MM.1S (cell line): ENCODE measurements around the gene DCLK2.

ENCODE experiments used
- DNase-seq: peaks from one replicate; pipeline ENCODE4 v3.0.0-alpha.2; 2015
- H2AFZ ChIP-seq: fragments of 300-600 bp; sonication (generic); 2 replicates; pipeline ENCODE4 v1.6.0; 2016; ENCODE audit warnings: antibody characterized with exemption, low read length
- H3F3A ChIP-seq: fragments of 300-600 bp; sonication (generic); 2 replicates; pipeline ENCODE4 v1.6.1; 2016; ENCODE audit warnings: mild to moderate bottlenecking, antibody characterized with exemption, low read length, moderate library complexity, mixed read lengths; ENCODE audit not compliant: insufficient read depth
- H3K27ac ChIP-seq: fragments of 300-600 bp; sonication (generic); 2 replicates; pipeline ENCODE4 v1.5.1; 2016; ENCODE audit warnings: mild to moderate bottlenecking, low read length
- H3K27me3 ChIP-seq: fragments of 300-600 bp; sonication (generic); replicated peaks from 2 replicates; pipeline ENCODE4 v1.6.0; 2016; ENCODE audit warnings: low read length; ENCODE audit not compliant: insufficient read depth
- H3K36me3 ChIP-seq: fragments of 300-600 bp; sonication (generic); replicated peaks from 2 replicates; pipeline ENCODE4 v1.6.1; 2016; ENCODE audit warnings: mild to moderate bottlenecking, low read length, mixed read lengths; ENCODE audit not compliant: insufficient read depth
- H3K4me1 ChIP-seq: fragments of 300-600 bp; sonication (generic); 2 replicates; pipeline ENCODE4 v1.6.1; 2016; ENCODE audit warnings: low read length, mixed read lengths
- H3K4me2 ChIP-seq: fragments of 300-600 bp; sonication (generic); 2 replicates; pipeline ENCODE4 v1.6.0; 2016; ENCODE audit warnings: low read depth, low read length
- H3K4me3 ChIP-seq: fragments of 300-600 bp; sonication (generic); 2 replicates; pipeline ENCODE4 v1.5.1; 2016; ENCODE audit warnings: low read length, mixed read lengths
- H3K79me2 ChIP-seq: fragments of 300-600 bp; sonication (generic); 2 replicates; pipeline ENCODE4 v1.6.1; 2016; ENCODE audit warnings: mixed run types, low read length, mixed read lengths
- H3K9ac ChIP-seq: fragments of 300-600 bp; sonication (generic); 2 replicates; pipeline ENCODE4 v1.6.1; 2016; ENCODE audit warnings: low read length, mixed read lengths
- H3K9me2 ChIP-seq: fragments of 300-600 bp; sonication (generic); replicated peaks from 2 replicates; pipeline ENCODE4 v1.6.1; 2016; ENCODE audit warnings: mild to moderate bottlenecking, low read length, mixed read lengths; ENCODE audit not compliant: insufficient read depth
- H3K9me3 ChIP-seq: fragments of 300-600 bp; sonication (generic); replicated peaks from 2 replicates; pipeline ENCODE4 v1.6.1; 2016; ENCODE audit warnings: mild to moderate bottlenecking, low read length, mixed read lengths; ENCODE audit not compliant: insufficient read depth
- H4K20me1 ChIP-seq: fragments of 300-600 bp; sonication (generic); 2 replicates; pipeline ENCODE4 v1.6.1; 2016; ENCODE audit warnings: mild to moderate bottlenecking, low read length, moderate library complexity, mixed read lengths; ENCODE audit not compliant: insufficient read depth
- CTCF ChIP-seq: fragments of 300-600 bp; sonication (generic); IDR thresholded peaks from 2 replicates; pipeline ENCODE4 v1.5.1; 2016; ENCODE audit warnings: antibody characterized with exemption, low read length, mixed read lengths
- EZH2 ChIP-seq: fragments of 300-600 bp; sonication (generic); optimal IDR thresholded peaks from 2 replicates; pipeline ENCODE3; 2017; ENCODE audit warnings: low read depth, mild to moderate bottlenecking, antibody characterized with exemption, low read length, mixed read lengths
- EZH2phosphoT487 ChIP-seq: fragments of 300-600 bp; sonication (generic); IDR thresholded peaks from 2 replicates; pipeline ENCODE4 v1.6.1; 2018; ENCODE audit warnings: antibody characterized with exemption, low read length

Gene DCLK2

DNA sequence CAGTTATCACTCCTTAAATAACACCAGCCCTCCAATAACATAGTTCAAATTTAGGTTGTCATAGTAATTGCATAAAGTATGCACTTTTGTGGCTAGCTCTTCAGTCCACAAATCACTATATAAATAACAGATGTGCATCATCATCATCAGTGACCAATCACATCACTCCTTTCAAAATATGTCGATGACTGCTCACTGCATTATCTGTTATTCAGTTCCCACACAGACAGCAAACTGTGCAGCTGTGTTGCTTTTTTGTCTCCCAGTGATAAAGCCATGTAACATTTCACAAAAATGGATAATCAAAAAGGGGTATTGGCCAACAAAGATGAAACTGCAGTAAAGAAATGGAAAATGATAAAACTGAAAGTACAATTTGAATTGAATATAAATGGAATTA is 205.4 kb downstream of the DCLK2 start:
- no peaks in the 10 kb centered on the region for H3K27me3 ChIP-seq
- no peaks in the 10 kb centered on the region for H3K4me1 ChIP-seq
- H3K9me2 ChIP-seq = no peaks in the 10 kb centered on the region
- no peak overlapping the region for H2AFZ ChIP-seq
- no peaks in the 10 kb centered on the region for H3K36me3 ChIP-seq
- H3K4me3 ChIP-seq = no peak overlapping the region
- no peaks in the 10 kb centered on the region for H3F3A ChIP-seq
- TF ChIP-seq CTCF = no peak
- TF ChIP-seq EZH2phosphoT487 = no peak
- no peak for TF ChIP-seq EZH2
- no peaks in the 10 kb centered on the region for H4K20me1 ChIP-seq
- H3K4me2 ChIP-seq = no peak overlapping the region
- no peak overlapping the region for H3K27ac ChIP-seq
- no peak overlapping the region for H3K9ac ChIP-seq
- H3K79me2 ChIP-seq = no peaks in the 10 kb centered on the region
- DNase-seq = no peak
- H3K9me3 ChIP-seq = no peaks in the 10 kb centered on the region

DNA sequence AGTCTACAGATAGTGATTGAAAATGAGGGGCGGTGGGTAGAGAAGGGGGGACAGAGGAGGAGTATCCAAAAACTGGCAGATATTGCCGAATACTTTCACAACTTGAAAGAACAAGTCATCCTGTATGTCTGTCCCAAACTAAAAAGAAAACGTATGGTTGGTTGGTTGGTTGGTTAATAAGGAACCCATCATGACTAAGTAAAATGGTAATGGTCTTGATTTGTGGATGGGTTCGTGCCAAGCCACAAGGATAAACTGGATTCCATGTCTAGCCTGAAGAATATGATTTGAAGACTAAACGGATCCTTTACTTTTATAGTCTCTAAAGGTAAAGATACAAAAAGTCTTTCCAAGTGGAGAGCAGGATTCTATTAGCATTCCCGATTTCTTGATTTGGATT is 208.4 kb downstream of the DCLK2 start:
- DNase-seq = no peak
- H3F3A ChIP-seq = no peaks in the 10 kb centered on the region
- H3K4me1 ChIP-seq = no peaks in the 10 kb centered on the region
- H3K27ac ChIP-seq = no peak overlapping the region
- H3K79me2 ChIP-seq = no peaks in the 10 kb centered on the region
- no peak overlapping the region for H3K9ac ChIP-seq
- no peak overlapping the region for H3K4me2 ChIP-seq
- H3K9me2 ChIP-seq = no peaks in the 10 kb centered on the region
- no peaks in the 10 kb centered on the region for H3K36me3 ChIP-seq
- H3K9me3 ChIP-seq = no peaks in the 10 kb centered on the region
- no peak overlapping the region for H2AFZ ChIP-seq
- TF ChIP-seq CTCF (no peak), EZH2 (no peak), EZH2phosphoT487 (no peak)
- H4K20me1 ChIP-seq = no peaks in the 10 kb centered on the region
- H3K4me3 ChIP-seq = no peak overlapping the region
- no peaks in the 10 kb centered on the region for H3K27me3 ChIP-seq

DNA sequence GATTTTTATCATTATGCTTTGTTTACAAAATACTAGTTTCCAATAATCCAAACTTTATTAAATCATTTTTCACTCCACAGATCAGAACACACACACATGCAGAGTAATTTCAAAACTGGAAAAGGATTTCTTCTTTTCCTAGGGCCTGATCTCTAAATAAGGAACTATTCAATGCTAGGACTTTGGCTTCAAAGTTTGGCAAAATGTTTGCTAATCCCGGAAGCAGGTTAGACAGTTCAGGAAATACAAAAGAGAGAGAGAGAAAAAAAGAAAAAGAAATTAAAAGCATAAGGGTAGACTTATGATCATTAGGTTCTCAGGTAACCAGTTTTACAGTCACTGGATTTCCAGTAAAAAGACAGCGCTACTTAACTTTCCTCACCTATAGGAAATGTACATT is 211.0 kb downstream of the DCLK2 start:
- Histone ChIP-seq H3K27me3 (no peaks in the 10 kb centered on the region), H4K20me1 (no peaks in the 10 kb centered on the region), H3K79me2 (no peaks in the 10 kb centered on the region), H3K4me3 (no peak overlapping the region), H3K27ac (no peak overlapping the region), H3K9me2 (no peaks in the 10 kb centered on the region), H3K36me3 (no peaks in the 10 kb centered on the region), H2AFZ (no peak overlapping the region), H3K4me2 (no peak overlapping the region), H3F3A (no peaks in the 10 kb centered on the region), H3K9ac (no peak overlapping the region), H3K4me1 (no peaks in the 10 kb centered on the region), H3K9me3 (no peaks in the 10 kb centered on the region)
- no peak for DNase-seq
- TF ChIP-seq CTCF (no peak), EZH2phosphoT487 (no peak), EZH2 (no peak)
